Measurements from ENCODE around the gene FAM161A.
A peak's percentile ranks its signal among the peaks of the same experiment; 100 is the strongest.
"Not testable (repeated sequence)": the region's sequence is repeated elsewhere in the genome, so short reads cannot be mapped to it uniquely, and the experiment has no call there.

Gene FAM161A

GRCh38 chr2:61853847-61854563 is at the start of gene FAM161A:
Gene FAM161A (minus strand): TSS chr2:61854060. CDS start chr2:61854041, 19 bp downstream.
- peak; percentile 53 for DNase-seq (ENCODE audit: low read depth)

- no peak for DNase-seq (ENCODE audit: low read depth)
Observed at GRCh38 chr2:61900281-61900680, 46.4 kb upstream of the FAM161A start.

GRCh38 chr2:61898810-61899209 is 45.0 kb upstream of the FAM161A start:
- no peak for DNase-seq (ENCODE audit: low read depth)

- DNase-seq (ENCODE audit: low read depth), result peak; percentile 82
Observed at GRCh38 chr2:61888267-61889055, 34.6 kb upstream of the FAM161A start, which contains the start of gene CCT4. Gene CCT4 (minus strand): TSS chr2:61888656. CDS start chr2:61888507, 149 bp downstream.

GRCh38 chr2:61887717-61888266 is 33.9 kb upstream of the FAM161A start:
- no peak for DNase-seq (ENCODE audit: low read depth)

- no peak for DNase-seq (ENCODE audit: low read depth)
Observed at GRCh38 chr2:61885896-61886603, 32.2 kb upstream of the FAM161A start.

- DNase-seq (ENCODE audit: low read depth), result no peak
Observed at GRCh38 chr2:61882850-61883249, 29.0 kb upstream of the FAM161A start.

GRCh38 chr2:61879351-61879750 is 25.5 kb upstream of the FAM161A start:
- not testable (repeated sequence) for DNase-seq (ENCODE audit: low read depth)

GRCh38 chr2:61878761-61879160 is 24.9 kb upstream of the FAM161A start:
- DNase-seq (ENCODE audit: low read depth), result no peak

- no peak for DNase-seq (ENCODE audit: low read depth)
Observed at GRCh38 chr2:61877571-61878245, 23.8 kb upstream of the FAM161A start.

GRCh38 chr2:61876400-61876799 is 22.5 kb upstream of the FAM161A start:
- no peak for DNase-seq (ENCODE audit: low read depth)

- DNase-seq (ENCODE audit: low read depth), result not testable (repeated sequence)
Observed at GRCh38 chr2:61866482-61867089, 12.7 kb upstream of the FAM161A start.

GRCh38 chr2:61862085-61862484 is 8.2 kb upstream of the FAM161A start:
- no peak for DNase-seq (ENCODE audit: low read depth)

- DNase-seq (ENCODE audit: low read depth), result no peak
Observed at GRCh38 chr2:61857224-61857623, 3.4 kb upstream of the FAM161A start.

GRCh38 chr2:61855318-61855613 is 1.4 kb upstream of the FAM161A start:
- DNase-seq (ENCODE audit: low read depth), result no peak

GRCh38 chr2:61854564-61855317 is 881 bp upstream of the FAM161A start:
- peak; percentile 87 for DNase-seq (ENCODE audit: low read depth)

- DNase-seq (ENCODE audit: low read depth), result no peak
Observed at GRCh38 chr2:61853086-61853846, 594 bp downstream of the FAM161A start.

- DNase-seq (ENCODE audit: low read depth), result not testable (repeated sequence)
Observed at GRCh38 chr2:61851270-61851669, 2.6 kb downstream of the FAM161A start.

- no peak for DNase-seq (ENCODE audit: low read depth)
Observed at GRCh38 chr2:61845320-61845719, 8.5 kb downstream of the FAM161A start.

GRCh38 chr2:61841286-61841685 is 12.6 kb downstream of the FAM161A start:
- DNase-seq (ENCODE audit: low read depth), result no peak

Data from stimulated activated CD4-positive, alpha-beta T cell treated with anti-CD3 and anti-CD28 coated beads, Interleukin-2, amount 100 ng/mL, for 4 hours (primary cell).